HTR-8/SVneo (cell line): Measurements from ENCODE around the gene PEBP1.

Experiments
- DNase-seq: peaks from one replicate; pipeline ENCODE4 v3.0.0; 2011; ENCODE audit warnings: low spot score, mixed read lengths; ENCODE audit not compliant: insufficient read length
- FAIRE-seq: peaks from 2 replicates; lab custom pipeline; 2011; peaks lifted over from hg19 to GRCh38; lab: Jason Lieb, UNC

The PEBP1 gene

GRCh38 chr12:118135788-118136558, at the start of gene PEBP1:
Gene PEBP1 (plus strand): TSS chr12:118136124. CDS start chr12:118136210, 86 bp downstream.
- peak; percentile 97 for DNase-seq
- peak; percentile 96 for FAIRE-seq

GRCh38 chr12:118089782-118090181, 46.1 kb upstream of the PEBP1 start:
- FAIRE-seq (no peak), DNase-seq (no peak)

GRCh38 chr12:118094039-118094438, 41.9 kb upstream of the PEBP1 start:
- FAIRE-seq, result no peak
- no peak for DNase-seq

GRCh38 chr12:118098401-118098800, 37.5 kb upstream of the PEBP1 start:
- DNase-seq (no peak), FAIRE-seq (no peak)

GRCh38 chr12:118098911-118099671, 36.8 kb upstream of the PEBP1 start:
- no peak for DNase-seq

GRCh38 chr12:118101051-118101450, 34.9 kb upstream of the PEBP1 start:
- no peak for DNase-seq
- no peak for FAIRE-seq

More at GRCh38 chr12:118098911-118099671, 36.8 kb upstream of the PEBP1 start:
- FAIRE-seq, result no peak

- FAIRE-seq (peak; percentile 36), DNase-seq (peak; percentile 42)
Observed at GRCh38 chr12:118102070-118102469, 33.9 kb upstream of the PEBP1 start.

GRCh38 chr12:118102609-118103008, 33.3 kb upstream of the PEBP1 start:
- no peak for DNase-seq
- FAIRE-seq, result no peak

GRCh38 chr12:118103201-118103600, 32.7 kb upstream of the PEBP1 start:
- FAIRE-seq (no peak), DNase-seq (no peak)

GRCh38 chr12:118103601-118104382, 32.1 kb upstream of the PEBP1 start, which contains the start of gene VSIG10:
Gene VSIG10 (minus strand): TSS chr12:118104011. CDS start chr12:118103671, 340 bp downstream.
- FAIRE-seq, result no peak
- peak; percentile 66 for DNase-seq

GRCh38 chr12:118107011-118107410, 28.9 kb upstream of the PEBP1 start:
- no peak for FAIRE-seq
- no peak for DNase-seq

GRCh38 chr12:118107694-118108093, 28.2 kb upstream of the PEBP1 start:
- DNase-seq (no peak), FAIRE-seq (no peak)

GRCh38 chr12:118109088-118109487, 26.8 kb upstream of the PEBP1 start:
- no peak for DNase-seq
- FAIRE-seq, result no peak

- FAIRE-seq (no peak), DNase-seq (no peak)
Observed at GRCh38 chr12:118119449-118119879, 16.5 kb upstream of the PEBP1 start.

GRCh38 chr12:118120579-118121363, 15.2 kb upstream of the PEBP1 start:
- DNase-seq, result peak; percentile 89
- no peak for FAIRE-seq

- DNase-seq (no peak), FAIRE-seq (no peak)
Observed at GRCh38 chr12:118122264-118122663, 13.7 kb upstream of the PEBP1 start.

- FAIRE-seq, result no peak
- DNase-seq, result no peak
Observed at GRCh38 chr12:118124333-118124874, 11.5 kb upstream of the PEBP1 start.

- DNase-seq (no peak), FAIRE-seq (no peak)
Observed at GRCh38 chr12:118125743-118126118, 10.2 kb upstream of the PEBP1 start.

- no peak for DNase-seq
- FAIRE-seq, result no peak
Observed at GRCh38 chr12:118126119-118126757, 9.7 kb upstream of the PEBP1 start.
